ELF-1 (cell line): ENCODE measurements around the gene RNF111.

Experiments
- DNase-seq: peaks from one replicate; pipeline ENCODE4 v3.0.0-alpha.2; 2016; ENCODE audit warnings: low read depth, low spot score

The RNF111 gene

GRCh38 chr15:58987491-58988005, at the start of gene RNF111:
TSS of gene RNF111 (plus strand) at chr15:58987663. CDS start at chr15:59030823, 43,160 bp downstream.
- DNase-seq: peak; percentile 95

GRCh38 chr15:58947179-58947578, 40.3 kb upstream of the RNF111 start:
- DNase-seq: no peak

GRCh38 chr15:58951388-58952007, 36.0 kb upstream of the RNF111 start:
- DNase-seq: no peak

- DNase-seq: no peak
Measured at GRCh38 chr15:58952751-58953150, 34.7 kb upstream of the RNF111 start.

GRCh38 chr15:58957101-58957973, 30.1 kb upstream of the RNF111 start:
- DNase-seq: peak; percentile 62

GRCh38 chr15:58958811-58959210, 28.7 kb upstream of the RNF111 start:
- DNase-seq: no peak

GRCh38 chr15:58962136-58962535, 25.3 kb upstream of the RNF111 start:
- no peak for DNase-seq

GRCh38 chr15:58962662-58963565, 24.5 kb upstream of the RNF111 start:
- DNase-seq: no peak

GRCh38 chr15:58966698-58967097, 20.8 kb upstream of the RNF111 start:
- no peak for DNase-seq

- DNase-seq: no peak
Measured at GRCh38 chr15:58967479-58967878, 20.0 kb upstream of the RNF111 start.

GRCh38 chr15:58977887-58978286, 9.6 kb upstream of the RNF111 start:
- DNase-seq: no peak

- no peak for DNase-seq
Measured at GRCh38 chr15:58980351-58980939, 7.0 kb upstream of the RNF111 start.

GRCh38 chr15:58981808-58982475, 5.5 kb upstream of the RNF111 start:
- DNase-seq: no peak

- DNase-seq: no peak
Measured at GRCh38 chr15:58983261-58983660, 4.2 kb upstream of the RNF111 start.

GRCh38 chr15:58985443-58985842, 2.0 kb upstream of the RNF111 start:
- no peak for DNase-seq

GRCh38 chr15:58987036-58987435, 427 bp upstream of the RNF111 start:
- DNase-seq: no peak

- DNase-seq: peak; percentile 75
Measured at GRCh38 chr15:58988006-58988785, 733 bp downstream of the RNF111 start.

- no peak for DNase-seq
Measured at GRCh38 chr15:58992181-58992580, 4.7 kb downstream of the RNF111 start.

GRCh38 chr15:58994906-58995453, 7.5 kb downstream of the RNF111 start:
- DNase-seq: no peak

GRCh38 chr15:58999694-59000093, 12.2 kb downstream of the RNF111 start:
- no peak for DNase-seq
